Neural cell (in vitro differentiated cells): ENCODE data around the gene EDNRA.

Experiments
- CTCF ChIP-seq: fragments of 450-650 bp; IDR thresholded peaks from 2 replicates; pipeline ENCODE4 v1.5.1; 2014; ENCODE audit warnings: antibody characterized with exemption, mild to moderate bottlenecking, moderate library complexity; ENCODE audit not compliant: poor library complexity, severe bottlenecking
- EZH2 ChIP-seq: fragments of 200-600, 300-800 bp; shearing (Covaris generic), sonication (generic); IDR thresholded peaks from 2 replicates; pipeline ENCODE4 v1.6.1; 2014; ENCODE audit warnings: antibody characterized with exemption, low read length, borderline replicate concordance, mild to moderate bottlenecking; ENCODE audit not compliant: insufficient read depth, poor library complexity, severe bottlenecking
- MXI1 ChIP-seq: fragments of 450-650 bp; conservative IDR thresholded peaks from 2 replicates; pipeline ENCODE4 v1.6.1; 2014; ENCODE audit warnings: antibody characterized with exemption, mild to moderate bottlenecking; ENCODE audit not compliant: poor library complexity, severe bottlenecking
- POLR2AphosphoS5 ChIP-seq: IDR thresholded peaks from 2 replicates; pipeline ENCODE4 v1.6.1; 2012
- RAD21 ChIP-seq: fragments of 450-650 bp; conservative IDR thresholded peaks from 2 replicates; pipeline ENCODE4 v1.6.1; 2014; ENCODE audit warnings: antibody characterized with exemption, mild to moderate bottlenecking, moderate library complexity
- REST ChIP-seq: IDR thresholded peaks from 2 replicates; pipeline ENCODE4 v1.6.1; 2012; ENCODE audit warnings: borderline replicate concordance
- SMC3 ChIP-seq: fragments of 450-650 bp; conservative IDR thresholded peaks from 2 replicates; pipeline ENCODE4 v1.6.1; 2014; ENCODE audit warnings: antibody characterized with exemption, mild to moderate bottlenecking, moderate library complexity; ENCODE audit not compliant: poor library complexity
- TAF1 ChIP-seq: IDR thresholded peaks from 2 replicates; pipeline ENCODE4 v1.6.1; 2012; ENCODE audit warnings: low read depth

DNA sequence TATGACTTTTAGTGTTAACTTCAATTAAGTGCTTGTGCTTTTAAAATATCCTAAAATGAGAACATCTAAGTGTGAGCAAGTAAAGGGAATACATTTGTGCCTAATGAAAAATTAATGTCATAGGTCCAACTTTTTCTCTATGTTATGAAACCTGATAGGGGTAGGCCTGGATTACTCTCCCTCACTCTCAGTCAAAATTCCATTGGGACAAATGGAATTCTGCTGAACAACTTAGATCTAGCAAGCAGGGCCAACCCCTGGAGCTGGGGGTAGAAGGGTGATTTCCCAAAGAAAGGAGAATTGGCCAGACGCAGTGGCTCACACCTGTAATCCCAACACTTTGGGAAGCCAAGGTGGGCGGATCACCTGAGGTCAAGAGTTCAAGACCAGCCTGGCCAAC, 67.4 kb downstream of the EDNRA start:
- TF ChIP-seq POLR2AphosphoS5 (no peak), CTCF (no peak), EZH2 (no peak), RAD21 (no peak), REST (no peak), TAF1 (no peak), SMC3 (no peak), MXI1 (no peak)
